ENCODE results near the gene CRISPLD2.

- TF ChIP-seq, protein P1, sequence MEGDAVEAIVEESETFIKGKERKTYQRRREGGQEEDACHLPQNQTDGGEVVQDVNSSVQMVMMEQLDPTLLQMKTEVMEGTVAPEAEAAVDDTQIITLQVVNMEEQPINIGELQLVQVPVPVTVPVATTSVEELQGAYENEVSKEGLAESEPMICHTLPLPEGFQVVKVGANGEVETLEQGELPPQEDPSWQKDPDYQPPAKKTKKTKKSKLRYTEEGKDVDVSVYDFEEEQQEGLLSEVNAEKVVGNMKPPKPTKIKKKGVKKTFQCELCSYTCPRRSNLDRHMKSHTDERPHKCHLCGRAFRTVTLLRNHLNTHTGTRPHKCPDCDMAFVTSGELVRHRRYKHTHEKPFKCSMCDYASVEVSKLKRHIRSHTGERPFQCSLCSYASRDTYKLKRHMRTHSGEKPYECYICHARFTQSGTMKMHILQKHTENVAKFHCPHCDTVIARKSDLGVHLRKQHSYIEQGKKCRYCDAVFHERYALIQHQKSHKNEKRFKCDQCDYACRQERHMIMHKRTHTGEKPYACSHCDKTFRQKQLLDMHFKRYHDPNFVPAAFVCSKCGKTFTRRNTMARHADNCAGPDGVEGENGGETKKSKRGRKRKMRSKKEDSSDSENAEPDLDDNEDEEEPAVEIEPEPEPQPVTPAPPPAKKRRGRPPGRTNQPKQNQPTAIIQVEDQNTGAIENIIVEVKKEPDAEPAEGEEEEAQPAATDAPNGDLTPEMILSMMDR (conservative IDR thresholded peaks at IDR 0.05 in 1 of 2, IDR thresholded peaks at IDR 0.05 in 1 of 2; ENCODE audit: low read depth in 1 of 2, low read length in 2 of 2), result no peak
- TF ChIP-seq EZH2 (IDR thresholded peaks at IDR 0.05; ENCODE audit: low read length, missing control alignments), result no peak
Measured at GRCh38 chr16:84874983-84875382, 55.2 kb downstream of the CRISPLD2 start.
